Stimulated activated naive B cell treated with anti-CD40 and anti-IgM and Interleukin-4, amounts not matched to agents 10 μg/mL and 1 μg/mL and 100 μg/mL, for 72 hours (primary cell): ENCODE measurements around the gene AFF1.
"Not testable (repeated sequence)": the region's sequence is repeated elsewhere in the genome, so short reads cannot be mapped to it uniquely, and the experiment has no call there.

Source experiments
- ATAC-seq, 2 donors: fragments of 150-1000 bp; cut with Tn5 transposase; replicated peaks; 2 replicates each; pipeline ENCODE4 v1.10.0; 2021; ENCODE audit warnings: moderate library complexity in 1 of 2
- DNase-seq: peaks from one replicate; pipeline ENCODE4 v3.0.0; 2021
- H3K27ac Mint-ChIP-seq: one replicate; pipeline ENCODE4 v1.8.0; 2022; ENCODE audit warnings: mild to moderate bottlenecking, mixed read lengths
- H3K27me3 Mint-ChIP-seq, 2 donors: one replicate each; pipeline ENCODE4 v1.8.0; 2022; ENCODE audit warnings: mixed read lengths in 2 of 2
- H3K36me3 Mint-ChIP-seq, 2 donors: one replicate each; pipeline ENCODE4 v1.8.0; 2022; ENCODE audit warnings: mixed read lengths in 2 of 2, mild to moderate bottlenecking in 1 of 2
- H3K4me1 Mint-ChIP-seq, 2 donors: one replicate each; pipeline ENCODE4 v1.8.0; 2022; ENCODE audit warnings: mixed read lengths in 2 of 2, mild to moderate bottlenecking in 1 of 2
- H3K4me3 Mint-ChIP-seq, 2 donors: one replicate each; pipeline ENCODE4 v1.8.0; 2022; ENCODE audit warnings: mild to moderate bottlenecking in 2 of 2, mixed read lengths in 2 of 2, moderate library complexity in 1 of 2
- H3K9me3 Mint-ChIP-seq, 2 donors: one replicate each; pipeline ENCODE4 v1.8.0; 2022; ENCODE audit warnings: mixed read lengths in 2 of 2, mild to moderate bottlenecking in 1 of 2

Gene AFF1

DNA sequence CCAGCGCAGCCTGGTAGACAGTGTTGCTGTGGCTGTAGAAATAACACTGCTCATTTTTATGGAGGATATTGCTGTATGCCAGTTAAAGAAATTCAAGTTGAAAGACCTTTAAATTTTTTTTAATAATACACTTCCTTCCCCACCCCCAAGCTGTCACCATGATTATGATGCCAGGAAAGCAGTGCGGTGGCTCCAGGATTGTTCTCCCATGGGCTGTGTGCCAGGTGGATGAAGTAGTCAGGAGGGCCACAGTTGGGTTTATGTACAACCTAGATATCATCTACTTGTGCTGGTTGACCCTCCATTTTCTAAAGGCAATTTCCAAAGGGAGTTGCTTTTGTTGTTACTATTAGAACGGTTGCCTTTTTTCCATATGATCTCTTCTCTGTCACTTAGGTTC, 136.6 kb downstream of the AFF1 start:
- no peak overlapping the region for H3K27ac Mint-ChIP-seq
- H3K9me3 Mint-ChIP-seq: peaks cover 0 to 4% of the 10 kb centered on the region in 2 donors
- no peak for DNase-seq
- peaks cover 25 to 67% of the 10 kb centered on the region in 2 donors for H3K4me1 Mint-ChIP-seq
- no peak for ATAC-seq
- no peak overlapping the region for H3K4me3 Mint-ChIP-seq
- peaks cover 3 to 12% of the 10 kb centered on the region in 2 donors for H3K36me3 Mint-ChIP-seq
- H3K27me3 Mint-ChIP-seq: no peaks in the 10 kb centered on the region

DNA sequence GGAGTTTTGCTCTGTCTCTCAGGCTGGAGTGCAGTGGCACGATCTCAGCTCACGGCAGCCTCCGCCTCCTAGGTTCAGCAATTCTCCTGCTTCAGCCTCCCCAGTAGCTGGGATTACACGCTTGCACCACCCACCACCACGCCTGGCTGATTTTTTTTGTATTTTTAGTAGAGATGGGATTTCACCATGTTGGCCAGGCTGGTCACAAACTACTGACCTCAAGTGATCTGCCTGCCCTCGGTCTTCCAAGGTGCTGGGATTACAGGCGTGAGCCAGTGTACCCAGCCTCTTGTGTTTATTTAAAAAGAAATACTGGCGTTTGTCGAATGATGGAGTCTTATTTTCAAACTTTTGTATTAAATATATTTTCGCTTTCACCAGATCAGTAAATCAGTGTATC, 137.7 kb downstream of the AFF1 start:
- ATAC-seq, H3K27ac Mint-ChIP-seq, DNase-seq, H3K9me3 Mint-ChIP-seq, H3K27me3 Mint-ChIP-seq: not testable (repeated sequence)
- peaks cover 24 to 56% of the 10 kb centered on the region in 2 donors for H3K4me1 Mint-ChIP-seq
- peaks cover 3 to 12% of the 10 kb centered on the region in 2 donors for H3K36me3 Mint-ChIP-seq
- peak overlapping the region; percentile 83 to 86 for H3K4me3 Mint-ChIP-seq

DNA sequence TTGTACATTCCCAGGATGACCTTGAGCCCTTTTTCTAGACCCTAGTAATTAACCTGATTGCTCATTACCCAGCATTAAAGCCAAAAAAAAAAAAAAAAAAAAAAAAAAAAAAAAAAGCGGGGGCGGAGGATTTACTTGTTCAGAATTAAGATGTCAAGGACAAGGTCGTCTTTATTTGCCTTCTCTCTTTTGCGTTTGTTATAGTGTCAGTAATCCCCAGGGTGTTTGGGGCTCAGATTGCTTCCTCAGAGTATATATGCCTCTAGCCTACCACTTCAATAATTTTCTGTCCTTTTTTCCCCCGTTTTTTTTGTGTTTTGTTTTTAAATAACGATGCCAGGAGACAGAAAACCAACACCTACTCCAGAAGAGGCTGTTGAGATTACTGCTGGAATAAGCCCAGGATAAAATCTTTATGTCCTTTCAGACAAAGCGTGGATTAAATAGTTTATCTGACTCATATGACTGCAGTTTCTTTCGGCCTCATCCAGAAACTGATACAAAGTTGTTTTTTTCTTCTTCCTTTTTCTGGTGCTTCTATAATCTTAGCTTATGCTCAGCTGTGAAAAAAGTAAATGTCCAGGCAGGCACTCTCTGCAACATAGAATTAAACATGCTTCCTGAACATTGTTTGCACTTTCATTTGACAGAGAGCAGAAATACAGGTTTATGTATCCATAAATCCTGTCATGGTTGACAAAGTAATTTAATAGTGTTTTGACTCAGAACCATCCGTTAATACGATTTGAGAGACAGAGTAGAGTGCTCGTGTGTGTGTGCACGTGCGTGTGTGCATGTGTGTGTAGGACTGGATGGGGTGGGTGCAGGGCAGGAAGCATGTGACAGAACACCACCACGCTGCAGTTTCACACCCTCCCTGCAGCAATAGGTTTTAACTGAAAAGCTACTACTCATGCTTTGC, 138.6 kb downstream of the AFF1 start:
- peaks cover 0 to 4% of the 10 kb centered on the region in 2 donors for H3K9me3 Mint-ChIP-seq
- H3K4me1 Mint-ChIP-seq: peaks cover 25 to 54% of the 10 kb centered on the region in 2 donors
- peak; percentile 93 to 95 for ATAC-seq
- DNase-seq: peak; percentile 43
- H3K36me3 Mint-ChIP-seq: peaks cover 3 to 9% of the 10 kb centered on the region in 2 donors
- H3K27ac Mint-ChIP-seq: peak overlapping the region; percentile 95
- no peaks in the 10 kb centered on the region for H3K27me3 Mint-ChIP-seq
- peak overlapping the region; percentile 83 to 86 for H3K4me3 Mint-ChIP-seq

DNA sequence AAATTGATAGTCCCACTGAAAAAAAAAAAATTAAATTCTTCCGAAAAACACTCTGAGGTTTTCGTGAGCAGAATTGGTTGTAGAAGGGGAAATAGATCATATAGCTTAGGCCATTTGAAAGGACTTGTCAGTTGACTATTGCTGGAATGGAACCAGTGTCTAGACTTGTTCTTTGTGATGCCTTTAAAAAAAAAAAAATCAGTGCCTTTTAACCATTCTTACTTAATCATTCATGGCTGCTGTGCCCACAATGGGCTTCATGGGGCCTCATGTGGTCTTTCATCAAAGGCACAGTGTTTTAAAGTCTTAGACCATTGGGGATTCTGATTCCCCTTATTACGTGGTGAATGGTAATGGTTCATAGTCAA, 139.3 kb downstream of the AFF1 start:
- H3K4me1 Mint-ChIP-seq: peaks cover 21 to 50% of the 10 kb centered on the region in 2 donors
- DNase-seq (no peak), ATAC-seq (peak in 1 of 2 donors; percentile 59)
- peaks cover 3 to 5% of the 10 kb centered on the region in 2 donors for H3K36me3 Mint-ChIP-seq
- no peaks in the 10 kb centered on the region for H3K27me3 Mint-ChIP-seq
- peak overlapping the region; percentile 95 for H3K27ac Mint-ChIP-seq
- peaks cover 0 to 4% of the 10 kb centered on the region in 2 donors for H3K9me3 Mint-ChIP-seq
- peak overlapping the region; percentile 83 to 86 for H3K4me3 Mint-ChIP-seq

DNA sequence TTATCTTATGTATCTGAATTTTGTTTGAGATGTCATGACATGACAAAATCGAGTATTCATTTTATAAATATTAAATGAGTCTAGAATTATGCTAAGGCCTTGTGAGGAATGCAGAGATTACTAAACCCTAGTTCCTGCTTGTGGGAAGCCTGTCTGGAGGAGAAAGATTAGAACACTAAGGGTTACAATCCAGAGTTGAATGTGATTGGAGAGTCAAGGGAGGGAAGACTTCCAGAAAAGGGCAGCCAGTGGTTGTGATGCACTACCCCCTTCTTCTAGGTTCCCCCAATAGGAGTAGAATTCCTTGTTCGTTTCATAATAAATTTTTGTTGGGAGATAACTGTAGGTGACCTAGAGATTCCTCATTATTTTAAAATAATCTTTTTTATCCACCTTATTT, 141.1 kb downstream of the AFF1 start:
- no peak for DNase-seq
- Mint-ChIP-seq H3K9me3 (peaks cover 0 to 4% of the 10 kb centered on the region in 2 donors), H3K4me1 (peaks cover 22 to 58% of the 10 kb centered on the region in 2 donors), H3K27me3 (no peaks in the 10 kb centered on the region), H3K36me3 (peaks cover 7 to 13% of the 10 kb centered on the region in 2 donors), H3K4me3 (no peak overlapping the region), H3K27ac (no peak overlapping the region)
- no peak for ATAC-seq

DNA sequence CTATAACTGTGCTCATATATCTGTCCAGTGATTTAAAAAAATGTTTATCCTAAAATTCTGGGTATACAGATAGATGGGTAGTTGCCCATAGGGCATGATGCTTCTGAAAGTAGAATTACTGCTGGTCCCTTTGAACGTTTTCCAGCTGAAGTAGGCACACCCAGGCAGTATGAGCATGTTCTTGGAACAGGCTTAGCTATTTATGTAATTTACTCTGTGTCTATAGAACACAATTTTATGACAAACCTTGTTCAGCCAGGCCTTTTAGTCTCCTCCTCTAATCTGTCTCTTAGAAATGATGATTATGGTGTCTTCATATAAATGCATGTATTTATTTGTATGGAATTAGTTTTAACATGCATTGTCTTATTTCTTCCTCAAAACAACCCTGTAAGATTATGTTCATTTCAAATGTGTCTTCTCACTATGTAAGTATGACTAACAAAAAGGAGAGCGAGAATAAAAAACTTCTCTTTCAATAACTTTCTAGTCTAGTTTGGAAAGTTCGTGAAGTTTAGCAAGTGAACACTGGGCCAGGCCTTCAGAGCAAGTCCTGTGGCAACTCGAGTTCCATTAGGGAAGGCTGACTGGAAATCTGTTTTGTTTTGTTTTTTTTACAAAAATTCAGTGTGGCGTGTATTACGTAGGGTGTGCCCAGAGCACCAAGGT, 142.0 kb downstream of the AFF1 start:
- no peak for DNase-seq
- Mint-ChIP-seq H3K27ac (peak overlapping the region; percentile 42), H3K36me3 (peaks cover 4 to 9% of the 10 kb centered on the region in 2 donors), H3K9me3 (peaks cover 0 to under 1% of the 10 kb centered on the region in 2 donors), H3K4me1 (peaks cover 24 to 59% of the 10 kb centered on the region in 2 donors), H3K4me3 (no peak overlapping the region), H3K27me3 (no peaks in the 10 kb centered on the region)
- ATAC-seq: no peak

DNA sequence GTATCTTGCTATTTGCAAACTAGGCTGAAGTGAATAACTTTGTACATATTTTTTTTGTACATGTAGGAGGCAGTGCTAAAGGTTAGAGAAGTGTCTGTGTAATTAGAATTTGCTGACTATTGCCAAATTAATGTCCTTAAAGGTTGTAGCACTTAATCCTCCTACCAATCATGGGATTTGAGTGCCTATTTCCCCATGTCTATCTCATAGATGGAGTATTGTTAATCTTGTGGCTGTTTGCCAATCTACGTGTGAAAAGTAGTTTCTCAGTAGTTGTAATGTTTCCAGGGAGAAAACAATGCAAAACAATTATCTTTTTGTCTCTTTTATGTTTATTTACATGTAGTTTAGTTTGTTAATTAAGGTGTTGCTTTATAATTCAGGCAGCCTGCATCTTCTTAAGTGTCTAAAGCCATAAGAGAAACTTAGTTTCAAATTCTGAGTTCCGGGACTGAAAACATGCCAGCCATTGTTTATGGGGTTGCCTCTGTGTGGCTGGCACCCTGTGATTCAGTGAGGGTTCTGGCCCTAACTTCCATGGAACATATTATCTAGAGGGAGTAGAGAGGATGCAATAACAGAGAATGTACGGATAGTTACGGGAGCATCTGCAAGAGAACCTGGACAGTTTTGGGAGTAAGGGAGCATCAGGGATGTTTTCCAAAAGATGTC, 143.2 kb downstream of the AFF1 start:
- H3K27ac Mint-ChIP-seq: no peak overlapping the region
- H3K27me3 Mint-ChIP-seq: no peaks in the 10 kb centered on the region
- DNase-seq (no peak), ATAC-seq (no peak)
- no peaks in the 10 kb centered on the region for H3K9me3 Mint-ChIP-seq
- H3K4me1 Mint-ChIP-seq: peaks cover 23 to 52% of the 10 kb centered on the region in 2 donors
- H3K4me3 Mint-ChIP-seq: no peak overlapping the region
- peaks cover 4 to 7% of the 10 kb centered on the region in 2 donors for H3K36me3 Mint-ChIP-seq

DNA sequence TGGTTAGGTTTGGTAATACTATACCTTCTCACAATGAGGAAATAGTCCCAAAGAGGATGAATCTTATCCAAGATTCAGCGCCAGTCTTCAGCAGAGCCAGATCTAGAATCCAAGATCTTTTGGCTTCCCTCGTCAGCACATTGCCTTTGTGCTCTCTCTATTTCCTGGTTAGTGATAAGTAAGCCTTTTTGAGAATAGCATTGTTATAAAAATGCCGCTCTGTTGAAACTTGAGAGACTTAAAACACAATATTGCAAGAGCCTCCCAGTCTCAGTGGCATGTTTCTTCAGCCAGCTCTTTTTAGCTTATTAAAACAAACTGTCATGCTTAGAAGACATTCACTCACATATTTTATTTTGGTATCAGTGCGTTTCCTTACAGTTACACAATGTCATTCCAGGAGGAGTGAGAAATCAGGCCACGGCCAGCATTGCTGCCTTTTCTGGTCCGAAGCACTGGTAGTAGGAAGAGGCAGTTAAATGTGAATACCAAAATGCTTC, 144.2 kb downstream of the AFF1 start:
- DNase-seq: no peak
- no peak for ATAC-seq
- Mint-ChIP-seq H3K27me3 (no peaks in the 10 kb centered on the region), H3K4me1 (peaks cover 16 to 43% of the 10 kb centered on the region in 2 donors), H3K9me3 (no peaks in the 10 kb centered on the region), H3K4me3 (no peak overlapping the region), H3K27ac (no peak overlapping the region), H3K36me3 (peaks cover 4 to 7% of the 10 kb centered on the region in 2 donors)

DNA sequence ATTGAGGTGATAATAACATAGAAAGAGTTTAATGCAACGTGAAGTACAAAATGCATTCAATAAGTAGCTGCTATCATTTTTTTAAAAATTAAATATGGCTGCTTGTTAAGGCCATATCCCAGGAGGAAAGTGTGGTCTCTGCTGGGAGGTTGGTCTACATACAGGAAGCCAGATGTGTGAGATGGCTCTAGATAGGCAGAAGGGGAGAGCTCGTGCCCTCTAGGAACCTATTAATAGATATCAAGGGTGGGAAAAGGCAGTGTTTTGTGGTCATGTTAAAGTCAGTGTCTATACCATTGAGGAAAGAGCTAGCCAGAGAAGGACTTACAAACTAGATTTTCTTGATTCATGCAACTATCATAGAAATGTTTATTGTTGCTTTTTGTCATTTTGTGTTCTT, 145.2 kb downstream of the AFF1 start:
- Mint-ChIP-seq H3K4me1 (peaks cover 16 to 43% of the 10 kb centered on the region in 2 donors), H3K36me3 (peaks cover 7 to 12% of the 10 kb centered on the region in 2 donors), H3K9me3 (no peaks in the 10 kb centered on the region), H3K27me3 (no peaks in the 10 kb centered on the region), H3K27ac (no peak overlapping the region), H3K4me3 (no peak overlapping the region)
- DNase-seq (no peak), ATAC-seq (no peak)

DNA sequence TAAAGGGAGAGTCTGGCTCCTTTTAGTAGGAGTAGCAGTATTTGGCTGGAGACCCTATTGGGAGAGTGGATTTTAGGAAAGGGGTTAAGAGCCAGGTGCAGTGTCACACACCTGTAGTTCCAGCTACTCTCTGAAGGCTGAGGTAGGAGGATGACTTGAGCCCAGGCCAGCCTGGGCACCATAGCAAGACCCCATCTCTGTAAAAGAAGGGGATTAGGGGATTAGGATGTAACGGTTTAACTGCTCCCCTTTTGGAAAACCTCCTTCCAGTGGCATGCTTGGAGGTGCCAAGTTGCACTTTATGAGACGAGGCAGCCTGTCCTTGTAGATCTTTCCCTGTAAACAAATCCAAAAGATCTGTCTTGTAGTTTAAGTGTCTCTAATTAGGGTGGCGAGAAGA, 145.7 kb downstream of the AFF1 start:
- Mint-ChIP-seq H3K36me3 (peaks cover 7 to 12% of the 10 kb centered on the region in 2 donors), H3K27ac (no peak overlapping the region), H3K9me3 (no peaks in the 10 kb centered on the region), H3K4me3 (no peak overlapping the region), H3K4me1 (peaks cover 14 to 39% of the 10 kb centered on the region in 2 donors), H3K27me3 (no peaks in the 10 kb centered on the region)
- ATAC-seq (no peak), DNase-seq (no peak)

DNA sequence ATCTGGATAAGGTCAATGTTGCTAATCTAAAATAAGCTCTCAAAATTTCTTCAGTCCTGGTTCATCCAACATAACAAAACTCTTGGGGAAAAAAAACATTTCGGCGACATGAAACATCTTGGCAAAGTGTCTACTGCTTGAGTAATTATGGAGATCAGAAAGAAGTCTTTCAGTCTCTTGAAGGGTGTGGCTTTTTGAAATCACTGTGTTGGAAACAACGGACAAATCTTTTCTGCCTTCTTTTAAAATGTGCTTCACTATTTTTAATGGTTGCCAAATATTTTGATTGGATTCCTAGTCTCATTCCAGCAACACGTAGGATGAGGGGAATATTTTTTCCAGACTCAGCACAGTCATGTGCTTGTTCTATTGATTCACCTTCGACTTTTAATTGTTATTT, 147.0 kb downstream of the AFF1 start:
- H3K4me3 Mint-ChIP-seq: no peak overlapping the region
- H3K9me3 Mint-ChIP-seq: no peaks in the 10 kb centered on the region
- no peaks in the 10 kb centered on the region for H3K27me3 Mint-ChIP-seq
- no peak for ATAC-seq
- no peak for DNase-seq
- no peak overlapping the region for H3K27ac Mint-ChIP-seq
- H3K36me3 Mint-ChIP-seq: peaks cover 12 to 16% of the 10 kb centered on the region in 2 donors
- peaks cover 13 to 39% of the 10 kb centered on the region in 2 donors for H3K4me1 Mint-ChIP-seq

DNA sequence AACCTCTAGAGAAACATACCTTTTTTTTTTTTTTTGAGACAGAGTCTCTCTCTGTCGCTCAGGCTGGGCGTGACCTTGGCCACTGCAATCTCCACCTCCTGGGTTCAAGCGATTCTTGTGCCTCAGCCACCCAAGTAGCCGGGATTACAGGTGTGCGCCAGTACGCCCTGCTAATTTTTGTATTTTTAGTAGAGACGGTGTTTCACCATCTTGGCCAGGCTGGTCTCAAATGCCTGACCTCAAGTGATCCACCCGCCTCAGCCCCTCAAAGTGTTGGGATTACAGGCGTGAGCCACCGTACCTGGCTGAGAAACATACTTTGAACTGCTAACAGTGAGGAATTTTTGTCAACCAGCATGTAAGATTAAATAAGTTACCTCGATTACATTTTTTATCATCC, 150.9 kb downstream of the AFF1 start:
- DNase-seq, ATAC-seq, H3K9me3 Mint-ChIP-seq, H3K4me3 Mint-ChIP-seq, H3K27ac Mint-ChIP-seq, H3K27me3 Mint-ChIP-seq: not testable (repeated sequence)
- Mint-ChIP-seq H3K4me1 (peaks cover 9 to 28% of the 10 kb centered on the region in 2 donors), H3K36me3 (peaks cover 10 to 13% of the 10 kb centered on the region in 2 donors)

DNA sequence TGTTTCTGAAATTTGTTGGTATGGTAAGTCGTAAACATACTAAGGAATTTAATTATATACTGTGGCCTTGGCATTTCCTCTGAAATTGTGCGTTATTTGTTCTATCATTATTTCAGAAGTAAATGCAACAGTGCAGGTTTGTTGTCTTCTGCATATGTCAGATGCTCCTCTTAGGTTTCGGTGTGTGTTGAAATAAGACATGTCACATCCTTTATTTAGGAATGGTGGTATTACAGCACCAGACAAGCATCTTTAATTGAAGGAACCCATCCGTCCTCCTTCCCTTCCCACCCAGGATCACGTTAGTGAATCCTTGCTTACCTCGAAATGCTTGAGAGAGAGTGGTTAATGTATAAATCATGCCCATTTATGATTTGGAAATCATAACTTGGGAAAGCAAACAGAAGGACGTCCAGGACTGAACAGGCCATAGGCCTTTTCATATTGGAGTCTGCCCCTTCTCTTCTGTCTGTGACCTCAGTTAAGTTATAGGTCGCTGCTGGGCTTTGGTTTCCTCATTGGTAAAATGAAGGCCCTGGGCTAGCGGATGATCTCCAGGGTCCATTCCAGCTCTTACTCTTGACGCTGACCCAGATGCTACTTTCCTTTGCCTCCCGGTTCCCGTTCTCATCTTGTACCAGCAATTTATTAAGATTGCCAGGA, 151.5 kb downstream of the AFF1 start:
- ATAC-seq: no peak
- Mint-ChIP-seq H3K27me3 (no peaks in the 10 kb centered on the region), H3K27ac (no peak overlapping the region), H3K9me3 (no peaks in the 10 kb centered on the region), H3K4me3 (no peak overlapping the region), H3K4me1 (peaks cover 8 to 26% of the 10 kb centered on the region in 2 donors), H3K36me3 (peaks cover 9 to 12% of the 10 kb centered on the region in 2 donors)
- no peak for DNase-seq

DNA sequence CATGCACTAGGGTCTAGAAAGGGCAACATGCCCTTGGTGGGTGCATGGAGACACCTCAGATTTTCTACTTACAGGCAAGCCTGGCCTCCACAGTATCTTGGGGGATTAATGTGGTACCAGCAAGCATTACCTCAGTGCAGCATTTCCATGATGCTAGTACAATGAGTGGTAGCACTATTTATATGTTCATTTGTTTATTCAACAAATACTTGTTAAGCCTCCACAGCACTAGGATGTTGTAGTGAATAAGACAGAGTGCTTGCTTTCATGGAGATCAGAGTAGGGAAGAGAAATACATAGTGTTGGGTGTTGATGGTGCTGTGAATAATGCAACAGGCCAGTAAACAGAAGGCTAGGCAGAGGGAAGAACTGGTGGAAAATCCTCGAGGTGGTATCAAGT, 152.2 kb downstream of the AFF1 start:
- Mint-ChIP-seq H3K9me3 (no peaks in the 10 kb centered on the region), H3K36me3 (peaks cover 9 to 12% of the 10 kb centered on the region in 2 donors), H3K27me3 (no peaks in the 10 kb centered on the region), H3K4me3 (no peak overlapping the region), H3K27ac (no peak overlapping the region), H3K4me1 (peaks cover 3 to 21% of the 10 kb centered on the region in 2 donors)
- ATAC-seq (no peak), DNase-seq (no peak)
